PC-3 (cell line): Measurements from ENCODE around the gene STRADA.

ENCODE experiments used
- CTCF ChIP-seq: fragments of 300-600 bp; sonication (generic); conservative IDR thresholded peaks from 2 replicates; pipeline ENCODE4 v1.5.1; 2017; ENCODE audit warnings: antibody characterized with exemption, low read depth, mild to moderate bottlenecking, low read length
- EZH2 ChIP-seq: fragments of 300-600 bp; sonication (generic); IDR thresholded peaks from one replicate; pipeline ENCODE4 v1.6.1; 2017; ENCODE audit warnings: antibody characterized with exemption, mild to moderate bottlenecking, low read length; ENCODE audit not compliant: unreplicated experiment
- EZH2phosphoT487 ChIP-seq: fragments of 300-600 bp; sonication (generic); IDR thresholded peaks from 2 replicates; pipeline ENCODE4 v1.6.1; 2018; ENCODE audit warnings: mild to moderate bottlenecking, antibody characterized with exemption, low read length, borderline replicate concordance

GRCh38 chr17:63685578-63685977, 56.0 kb downstream of the STRADA start:
- TF ChIP-seq CTCF (no peak), EZH2 (no peak), EZH2phosphoT487 (no peak)
